K562 (cell line): Measurements from ENCODE around the gene YIF1A. TPM values are rescaled to one million over a fixed set of nuclear protein-coding genes. Genes with fewer than 3 reads are reported as not detected.

Experiments used
- C11orf30 ChIP-seq: fragments of 450-650 bp; IDR thresholded peaks from 2 replicates; pipeline ENCODE4 v1.6.1; 2016; ENCODE audit warnings: low read depth, mild to moderate bottlenecking
- COPS2 ChIP-seq: fragments of 450-650 bp; conservative IDR thresholded peaks from 2 replicates; pipeline ENCODE4 v1.6.1; 2016; ENCODE audit warnings: mild to moderate bottlenecking, moderate library complexity
- FOXJ3 ChIP-seq: sonication (generic); formaldehyde crosslinking; IDR thresholded peaks from 2 replicates; pipeline ENCODE4 v1.4.0; 2020; ENCODE audit warnings: mild to moderate bottlenecking, missing genetic modification reagents
- HEY1 ChIP-seq: fragments of 250-450 bp; sonication (Bioruptor Pico); IDR thresholded peaks from 2 replicates; pipeline ENCODE4 v1.5.0; 2020; ENCODE audit warnings: mild to moderate bottlenecking, moderate library complexity, borderline replicate concordance
- ILF3 ChIP-seq: fragments of 450-650 bp; IDR thresholded peaks from 2 replicates; pipeline ENCODE4 v1.6.1; 2018; ENCODE audit warnings: antibody characterized with exemption, mild to moderate bottlenecking, moderate library complexity, borderline replicate concordance
- NFIC ChIP-seq: fragments of 450-650 bp; IDR thresholded peaks from 2 replicates; pipeline ENCODE4 v1.6.1; 2017; ENCODE audit warnings: mild to moderate bottlenecking, inconsistent platforms
- NR2C2 ChIP-seq, 2 experiments: fragments of 200-800 bp in 1 of 2; sonication (Bioruptor generic) in 1 of 2; sonication (generic) in 1 of 2; formaldehyde crosslinking in 1 of 2; IDR thresholded peaks; 2 replicates each; pipeline versions ENCODE4 v1.6.1 to v1.8.0; 2016 to 2022; ENCODE audit warnings: mild to moderate bottlenecking in 1 of 2, missing compliant biosample characterization in 1 of 2, missing genetic modification characterization in 1 of 2, missing genetic modification reagents in 1 of 2
- SMARCA4 ChIP-seq: fragments of 450-650 bp; IDR thresholded peaks from 2 replicates; pipeline ENCODE4 v1.6.1; 2016
- SP2 ChIP-seq: IDR thresholded peaks from 2 replicates; pipeline ENCODE4 v1.6.1; 2011; ENCODE audit warnings: mild to moderate bottlenecking, low read depth, low read length, moderate library complexity; ENCODE audit not compliant: poor library complexity, severe bottlenecking; ENCODE audit errors: extremely low read depth
- TAF7 ChIP-seq: fragments of 450-650 bp; IDR thresholded peaks from 2 replicates; pipeline ENCODE4 v1.6.1; 2016; ENCODE audit warnings: missing genetic modification characterization, missing compliant biosample characterization
- ZNF175 ChIP-seq: fragments of 200-800 bp; sonication (Bioruptor generic); IDR thresholded peaks from 2 replicates; pipeline ENCODE4 v1.6.1; 2016; ENCODE audit warnings: low read depth, mild to moderate bottlenecking, missing genetic modification characterization, missing compliant biosample characterization
- ZNF347 ChIP-seq: fragments of 450-650 bp; formaldehyde crosslinking; IDR thresholded peaks from 2 replicates; pipeline ENCODE4 v1.4.0; 2020; ENCODE audit warnings: low read depth, mild to moderate bottlenecking, moderate library complexity
- ZNF431 ChIP-seq: sonication (generic); formaldehyde crosslinking; IDR thresholded peaks from 2 replicates; pipeline ENCODE4 v1.8.0; 2022; ENCODE audit warnings: mild to moderate bottlenecking, missing genetic modification reagents
- ZNF584 ChIP-seq: fragments of 200-800 bp; sonication (Bioruptor generic); IDR thresholded peaks from 2 replicates; pipeline ENCODE4 v1.6.1; 2016; ENCODE audit warnings: low read depth, mild to moderate bottlenecking, missing genetic modification characterization, missing compliant biosample characterization
- polyA plus RNA-seq, 8 experiments: library from polyadenylated mRNA; depleted of rRNA in 4 of 8; stranded (reverse) in 5 of 8; unstranded in 3 of 8; fragments of >200 nt; fragmentation: Nextera tagmentation in 2 of 8; fragmentation: Illumina TruSeq in 1 of 8; extraction: Ambion mirVana in 2 of 8; extraction: Trizol in 1 of 8; gene quantifications; 2 replicates each; pipeline versions ENCODE4 v1.2.1 to v1.2.3, GENCODE V29; 2011 to 2014; ENCODE audit warnings: inconsistent platforms in 1 of 8, missing spikeins in 1 of 8
- total RNA-seq, 7 experiments: library from RNA; depleted of rRNA in 6 of 7; stranded (reverse); fragments of >200 nt in 6 of 7; fragmentation: Illumina TruSeq in 2 of 7; extraction: Trizol in 2 of 7; gene quantifications; 2 replicates each; pipeline versions ENCODE4 v1.2.1 to v1.2.3, GENCODE V29; 2011 to 2021; ENCODE audit warnings: low replicate concordance in 1 of 7
- TF ChIP-seq, protein P1 (sequence below): fragments of 450-650 bp; formaldehyde crosslinking; IDR thresholded peaks from 2 replicates; pipeline ENCODE4 v1.4.0; 2020; ENCODE audit warnings: mild to moderate bottlenecking, moderate library complexity
- TF ChIP-seq, protein P2 (sequence below), 2 experiments: fragments of 200-800 bp in 1 of 2; sonication (Bioruptor generic) in 1 of 2; sonication (generic) in 1 of 2; formaldehyde crosslinking in 1 of 2; IDR thresholded peaks in 1 of 2; conservative IDR thresholded peaks in 1 of 2; 2 replicates each; pipeline versions ENCODE4 v1.5.0 to v1.6.1; 2016 to 2020; ENCODE audit warnings: missing compliant biosample characterization in 1 of 2, missing genetic modification characterization in 1 of 2, missing genetic modification reagents in 1 of 2
- TF ChIP-seq, protein P3 (sequence below): fragments of 250-450 bp; sonication (Bioruptor Pico); IDR thresholded peaks from 2 replicates; pipeline ENCODE4 v1.8.0; 2022; ENCODE audit warnings: inconsistent platforms

YIF1A gene
- total and polyA plus RNA-seq, 9 of the 15 experiments (the other 6 are each of a cell fraction or from before 2014, with no cell fraction given): 8.6 to 121 (median 77.2) TPM

DNA sequence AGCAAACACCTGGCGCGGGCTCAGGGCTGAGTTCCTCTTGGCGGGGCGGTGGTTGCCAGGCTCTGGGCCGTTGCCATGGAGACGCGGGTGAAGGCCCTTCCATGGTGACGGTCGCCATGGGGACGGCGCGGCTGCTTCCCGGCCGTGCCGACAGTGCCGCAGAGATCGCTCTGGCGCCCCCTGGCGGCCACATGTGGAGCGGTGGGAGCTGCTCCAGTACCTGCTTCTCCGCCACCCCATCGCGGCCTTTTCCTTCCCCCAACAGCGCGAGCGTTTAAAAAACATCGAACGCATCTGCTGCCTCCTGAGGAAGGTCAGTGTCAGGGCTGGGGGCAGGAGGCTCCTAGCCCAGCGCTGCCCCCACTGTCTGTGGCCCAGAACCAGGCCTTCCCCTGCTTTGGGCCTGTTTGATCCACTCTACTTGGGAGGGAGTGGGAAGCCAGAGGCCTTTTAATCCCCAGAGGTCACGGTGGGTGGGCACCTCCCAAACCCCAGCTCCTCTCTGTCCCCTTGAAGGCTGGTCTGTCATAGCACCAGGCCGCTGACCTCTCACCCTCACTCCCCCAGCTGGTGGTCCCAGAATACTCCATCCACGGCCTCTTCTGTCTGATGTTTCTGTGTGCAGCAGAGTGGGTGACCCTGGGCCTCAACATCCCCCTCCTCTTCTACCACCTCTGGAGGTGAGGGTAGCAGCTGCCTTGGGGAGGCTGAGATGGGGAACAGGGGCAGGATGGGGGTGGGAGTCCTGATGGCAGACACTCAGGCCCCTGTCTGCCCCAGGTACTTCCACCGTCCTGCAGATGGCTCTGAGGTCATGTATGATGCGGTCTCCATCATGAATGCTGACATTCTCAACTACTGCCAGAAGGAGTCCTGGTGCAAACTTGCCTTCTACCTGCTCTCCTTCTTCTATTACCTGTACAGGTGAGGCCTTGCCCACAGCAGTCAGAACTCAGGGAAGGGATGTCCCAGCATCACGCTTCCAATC is 6.2 kb downstream of the YIF1A start (continued):
- TF ChIP-seq, protein P1, sequence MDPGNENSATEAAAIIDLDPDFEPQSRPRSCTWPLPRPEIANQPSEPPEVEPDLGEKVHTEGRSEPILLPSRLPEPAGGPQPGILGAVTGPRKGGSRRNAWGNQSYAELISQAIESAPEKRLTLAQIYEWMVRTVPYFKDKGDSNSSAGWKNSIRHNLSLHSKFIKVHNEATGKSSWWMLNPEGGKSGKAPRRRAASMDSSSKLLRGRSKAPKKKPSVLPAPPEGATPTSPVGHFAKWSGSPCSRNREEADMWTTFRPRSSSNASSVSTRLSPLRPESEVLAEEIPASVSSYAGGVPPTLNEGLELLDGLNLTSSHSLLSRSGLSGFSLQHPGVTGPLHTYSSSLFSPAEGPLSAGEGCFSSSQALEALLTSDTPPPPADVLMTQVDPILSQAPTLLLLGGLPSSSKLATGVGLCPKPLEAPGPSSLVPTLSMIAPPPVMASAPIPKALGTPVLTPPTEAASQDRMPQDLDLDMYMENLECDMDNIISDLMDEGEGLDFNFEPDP: no peak
- TF ChIP-seq, protein P2, sequence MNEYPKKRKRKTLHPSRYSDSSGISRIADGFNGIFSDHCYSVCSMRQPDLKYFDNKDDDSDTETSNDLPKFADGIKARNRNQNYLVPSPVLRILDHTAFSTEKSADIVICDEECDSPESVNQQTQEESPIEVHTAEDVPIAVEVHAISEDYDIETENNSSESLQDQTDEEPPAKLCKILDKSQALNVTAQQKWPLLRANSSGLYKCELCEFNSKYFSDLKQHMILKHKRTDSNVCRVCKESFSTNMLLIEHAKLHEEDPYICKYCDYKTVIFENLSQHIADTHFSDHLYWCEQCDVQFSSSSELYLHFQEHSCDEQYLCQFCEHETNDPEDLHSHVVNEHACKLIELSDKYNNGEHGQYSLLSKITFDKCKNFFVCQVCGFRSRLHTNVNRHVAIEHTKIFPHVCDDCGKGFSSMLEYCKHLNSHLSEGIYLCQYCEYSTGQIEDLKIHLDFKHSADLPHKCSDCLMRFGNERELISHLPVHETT (CRISPR knock-in tag; conservative IDR thresholded peaks at IDR 0.05 in 1 of 2, IDR thresholded peaks at IDR 0.05 in 1 of 2): no peak
- TF ChIP-seq ZNF584 (CRISPR knock-in tag): no peak
- TF ChIP-seq, protein P3, sequence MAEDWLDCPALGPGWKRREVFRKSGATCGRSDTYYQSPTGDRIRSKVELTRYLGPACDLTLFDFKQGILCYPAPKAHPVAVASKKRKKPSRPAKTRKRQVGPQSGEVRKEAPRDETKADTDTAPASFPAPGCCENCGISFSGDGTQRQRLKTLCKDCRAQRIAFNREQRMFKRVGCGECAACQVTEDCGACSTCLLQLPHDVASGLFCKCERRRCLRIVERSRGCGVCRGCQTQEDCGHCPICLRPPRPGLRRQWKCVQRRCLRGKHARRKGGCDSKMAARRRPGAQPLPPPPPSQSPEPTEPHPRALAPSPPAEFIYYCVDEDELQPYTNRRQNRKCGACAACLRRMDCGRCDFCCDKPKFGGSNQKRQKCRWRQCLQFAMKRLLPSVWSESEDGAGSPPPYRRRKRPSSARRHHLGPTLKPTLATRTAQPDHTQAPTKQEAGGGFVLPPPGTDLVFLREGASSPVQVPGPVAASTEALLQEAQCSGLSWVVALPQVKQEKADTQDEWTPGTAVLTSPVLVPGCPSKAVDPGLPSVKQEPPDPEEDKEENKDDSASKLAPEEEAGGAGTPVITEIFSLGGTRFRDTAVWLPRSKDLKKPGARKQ (CRISPR knock-in tag): no peak
- no peak for TF ChIP-seq SP2
- TF ChIP-seq ILF3: 0 out of 2 replicates have a peak, but pooled peaks have one; percentile 60
- TF ChIP-seq SMARCA4: no peak
- TF ChIP-seq FOXJ3 (CRISPR knock-in tag): no peak
- no peak for TF ChIP-seq ZNF431 (CRISPR knock-in tag)
- no peak for TF ChIP-seq HEY1
- TF ChIP-seq C11orf30: no peak
- TF ChIP-seq COPS2: no peak
- no peak for TF ChIP-seq TAF7 (tag)
- no peak for TF ChIP-seq NR2C2 (CRISPR knock-in tag; IDR thresholded peaks at IDR 0.05)
- TF ChIP-seq NR2C2 (tag; IDR thresholded peaks at IDR 0.05): no peak
- no peak for TF ChIP-seq NFIC
- no peak for TF ChIP-seq ZNF347
- no peak for TF ChIP-seq ZNF175 (CRISPR knock-in tag)
